HEK293T (cell line): ENCODE results near the gene GNAI1.

Source experiments
- CTCF ChIA-PET: fragments of 350-600 bp; formaldehyde crosslinking; extraction: SDS; loops from one replicate; lab custom pipeline; 2021; ENCODE audit warnings: antibody characterized with exemption, inconsistent platforms; lab: Yijun Ruan, JAX
- POLR2A ChIA-PET: fragments of 350-600 bp; formaldehyde crosslinking; extraction: SDS; loops from one replicate; lab custom pipeline; 2020; ENCODE audit warnings: antibody characterized with exemption, inconsistent platforms; lab: Yijun Ruan, JAX
- DNase-seq: peaks from one replicate; pipeline ENCODE4 v3.0.0; 2012; ENCODE audit warnings: mixed read lengths; ENCODE audit errors: extremely low spot score
- ARNT ChIP-seq: fragments of 450-650 bp; IDR thresholded peaks from 2 replicates; pipeline ENCODE4 v1.6.1; 2017; ENCODE audit warnings: mild to moderate bottlenecking
- BHLHE40 ChIP-seq: fragments of 450-650 bp; IDR thresholded peaks from 2 replicates; pipeline ENCODE4 v1.6.1; 2016; ENCODE audit warnings: mild to moderate bottlenecking, moderate library complexity, borderline replicate concordance
- CTBP1 ChIP-seq: fragments of 450-650 bp; IDR thresholded peaks from 2 replicates; pipeline ENCODE4 v1.6.1; 2016; ENCODE audit warnings: borderline replicate concordance
- ELF4 ChIP-seq: fragments of 450-650 bp; IDR thresholded peaks from 2 replicates; pipeline ENCODE4 v1.6.1; 2017; ENCODE audit warnings: antibody characterized with exemption
- FOXA1 ChIP-seq: fragments of 450-650 bp; IDR thresholded peaks from 2 replicates; pipeline ENCODE4 v1.6.1; 2016; ENCODE audit warnings: mild to moderate bottlenecking
- FOXK2 ChIP-seq: fragments of 450-650 bp; IDR thresholded peaks from 2 replicates; pipeline ENCODE4 v1.6.1; 2016; ENCODE audit warnings: mild to moderate bottlenecking
- FOXM1 ChIP-seq: fragments of 450-650 bp; IDR thresholded peaks from 2 replicates; pipeline ENCODE4 v1.6.1; 2017; ENCODE audit warnings: mild to moderate bottlenecking, borderline replicate concordance
- HDGF ChIP-seq: fragments of 450-650 bp; IDR thresholded peaks from 2 replicates; pipeline ENCODE4 v1.6.1; 2017; ENCODE audit warnings: antibody characterized with exemption, borderline replicate concordance
- L3MBTL2 ChIP-seq: fragments of 450-650 bp; conservative IDR thresholded peaks from 2 replicates; pipeline ENCODE4 v1.6.1; 2016; ENCODE audit warnings: mild to moderate bottlenecking
- LEF1 ChIP-seq: fragments of 450-650 bp; IDR thresholded peaks from 2 replicates; pipeline ENCODE4 v1.6.1; 2017; ENCODE audit warnings: mild to moderate bottlenecking, borderline replicate concordance
- NFRKB ChIP-seq: fragments of 450-650 bp; IDR thresholded peaks from 2 replicates; pipeline ENCODE4 v1.6.1; 2016; ENCODE audit warnings: mild to moderate bottlenecking, moderate library complexity
- PKNOX1 ChIP-seq: fragments of 450-650 bp; IDR thresholded peaks from 2 replicates; pipeline ENCODE4 v1.6.1; 2016
- SP1 ChIP-seq: fragments of 450-650 bp; IDR thresholded peaks from 2 replicates; pipeline ENCODE4 v1.6.1; 2017
- SUZ12 ChIP-seq: fragments of 450-650 bp; IDR thresholded peaks from 2 replicates; pipeline ENCODE4 v1.6.1; 2016; ENCODE audit warnings: mild to moderate bottlenecking
- TARDBP ChIP-seq: fragments of 450-650 bp; IDR thresholded peaks from 2 replicates; pipeline ENCODE4 v1.6.1; 2016
- ZNF384 ChIP-seq: fragments of 450-650 bp; IDR thresholded peaks from 2 replicates; pipeline ENCODE4 v1.6.1; 2016

Gene GNAI1

GRCh38 chr7:80241671-80242070 lies 107.0 kb downstream of the GNAI1 start:
- no peak for TF ChIP-seq FOXA1
- no peak for TF ChIP-seq ELF4
- TF ChIP-seq FOXM1, result no peak
- no peak for TF ChIP-seq SP1
- TF ChIP-seq L3MBTL2, result no peak
- TF ChIP-seq CTBP1, result no peak
- TF ChIP-seq ARNT, result no peak
- no peak for TF ChIP-seq ZNF384
- CTCF ChIA-PET, result no interaction called here
- POLR2A ChIA-PET, result no interaction called here
- DNase-seq, result no peak

- ChIA-PET POLR2A (no interaction called here), CTCF (no interaction called here)
- no peak for DNase-seq
- TF ChIP-seq CTBP1 (no peak), NFRKB (no peak)
These were observed 108.8 kb downstream of the GNAI1 start for GRCh38 chr7:80243425-80243824.

- POLR2A ChIA-PET, result no interaction called here
- DNase-seq, result no peak
- CTCF ChIA-PET, result no interaction called here
- no peak for TF ChIP-seq SUZ12
- TF ChIP-seq FOXM1, result no peak
- TF ChIP-seq HDGF, result no peak
- TF ChIP-seq PKNOX1, result no peak
- TF ChIP-seq BHLHE40, result no peak
- no peak for TF ChIP-seq TARDBP
- no peak for TF ChIP-seq LEF1
- TF ChIP-seq FOXK2, result no peak
- no peak for TF ChIP-seq ZNF384
- no peak for TF ChIP-seq ELF4
- TF ChIP-seq CTBP1, result no peak
- no peak for TF ChIP-seq SP1
- no peak for TF ChIP-seq L3MBTL2
- no peak for TF ChIP-seq NFRKB
- TF ChIP-seq ARNT, result no peak
- TF ChIP-seq FOXA1, result no peak
These were observed 109.7 kb downstream of the GNAI1 start for GRCh38 chr7:80244206-80244916.

- ChIA-PET POLR2A (no interaction called here), CTCF (no interaction called here)
- TF ChIP-seq ZNF384 (no peak), TARDBP (no peak), HDGF (no peak), L3MBTL2 (no peak), PKNOX1 (no peak), ARNT (no peak), SP1 (no peak), LEF1 (no peak)
- no peak for DNase-seq
These were observed 112.5 kb downstream of the GNAI1 start for GRCh38 chr7:80247144-80247543.

GRCh38 chr7:80247891-80248290 lies 113.3 kb downstream of the GNAI1 start:
- no peak for TF ChIP-seq FOXA1
- TF ChIP-seq L3MBTL2, result no peak
- POLR2A ChIA-PET, result no interaction called here
- CTCF ChIA-PET, result no interaction called here
- DNase-seq, result no peak

GRCh38 chr7:80249184-80249583 lies 114.6 kb downstream of the GNAI1 start:
- ChIA-PET CTCF (no interaction called here), POLR2A (no interaction called here)
- DNase-seq, result no peak
- TF ChIP-seq PKNOX1 (no peak), HDGF (no peak), LEF1 (no peak), SP1 (no peak), FOXA1 (no peak), BHLHE40 (no peak), CTBP1 (no peak), ARNT (no peak), FOXM1 (no peak), NFRKB (no peak), TARDBP (no peak), ZNF384 (no peak), SUZ12 (no peak), L3MBTL2 (no peak), ELF4 (no peak), FOXK2 (no peak)

GRCh38 chr7:80249619-80250295 lies 115.1 kb downstream of the GNAI1 start:
- DNase-seq, result no peak
- POLR2A ChIA-PET, result no interaction called here
- CTCF ChIA-PET, result no interaction called here
- TF ChIP-seq SP1 (no peak), TARDBP (no peak)
